Uterus (tissue), 2 donors: ENCODE results near the gene RIPOR2.

ENCODE experiments used
- CTCF ChIP-seq, 4 experiments: fragments of 200-600 bp in 2 of 4; fragments of 450-650 bp in 2 of 4; sonication (generic) in 2 of 4; IDR thresholded peaks; one replicate each; pipeline ENCODE4 v1.5.1; 2016 to 2019; ENCODE audit warnings: antibody characterized with exemption in 4 of 4, mild to moderate bottlenecking in 2 of 4, moderate library complexity in 1 of 4
- POLR2A ChIP-seq, 2 donors: fragments of 450-650 bp; IDR thresholded peaks; one replicate each; pipeline ENCODE4 v1.6.1; 2016; ENCODE audit warnings: antibody characterized with exemption in 2 of 2, mild to moderate bottlenecking in 1 of 2, moderate library complexity in 1 of 2

GRCh38 chr6:24924580-24925356 lies 11.0 kb downstream of the RIPOR2 start:
- TF ChIP-seq CTCF (IDR thresholded peaks at IDR 0.05): no peak
- TF ChIP-seq POLR2A (IDR thresholded peaks at IDR 0.05): no peak
